HEK293 (cell line): ENCODE measurements around the gene FES.

Source experiments
- FEZF1 ChIP-seq: fragments of 450-650 bp; formaldehyde crosslinking; IDR thresholded peaks from 2 replicates; pipeline ENCODE4 v1.5.1; 2016; ENCODE audit warnings: missing biosample characterization, missing genetic modification characterization
- GLIS2 ChIP-seq: fragments of 450-650 bp; formaldehyde crosslinking; IDR thresholded peaks from 2 replicates; pipeline ENCODE4 v1.5.1; 2016; ENCODE audit warnings: missing biosample characterization, missing genetic modification characterization
- IKZF3 ChIP-seq: fragments of 450-650 bp; IDR thresholded peaks from 2 replicates; pipeline ENCODE4 v1.5.0; 2018; ENCODE audit warnings: missing biosample characterization, mild to moderate bottlenecking, missing genetic modification characterization, moderate library complexity
- OVOL3 ChIP-seq: fragments of 450-650 bp; formaldehyde crosslinking; IDR thresholded peaks from 2 replicates; pipeline ENCODE4 v1.5.1; 2016; ENCODE audit warnings: missing biosample characterization, missing genetic modification characterization
- SCRT1 ChIP-seq: fragments of 450-650 bp; formaldehyde crosslinking; IDR thresholded peaks from 2 replicates; pipeline ENCODE4 v1.5.1; 2016; ENCODE audit warnings: missing biosample characterization, missing genetic modification characterization, borderline replicate concordance
- SP3 ChIP-seq: fragments of 450-650 bp; formaldehyde crosslinking; IDR thresholded peaks from 2 replicates; pipeline ENCODE4 v1.5.1; 2016; ENCODE audit warnings: missing biosample characterization, missing genetic modification characterization
- SP7 ChIP-seq: fragments of 450-650 bp; formaldehyde crosslinking; IDR thresholded peaks from 2 replicates; pipeline ENCODE4 v1.5.1; 2016; ENCODE audit warnings: missing biosample characterization, missing genetic modification characterization
- ZFHX2 ChIP-seq: fragments of 450-650 bp; formaldehyde crosslinking; conservative IDR thresholded peaks from 2 replicates; pipeline ENCODE4 v1.5.1; 2016; ENCODE audit warnings: missing biosample characterization, missing genetic modification characterization
- ZIC2 ChIP-seq: fragments of 450-650 bp; formaldehyde crosslinking; IDR thresholded peaks from 2 replicates; pipeline ENCODE4 v1.5.1; 2016; ENCODE audit warnings: missing biosample characterization, missing genetic modification characterization
- ZNF133 ChIP-seq: fragments of 450-650 bp; formaldehyde crosslinking; IDR thresholded peaks from 2 replicates; pipeline ENCODE4 v1.5.1; 2016; ENCODE audit warnings: missing biosample characterization, missing genetic modification characterization
- ZNF155 ChIP-seq: fragments of 450-650 bp; formaldehyde crosslinking; IDR thresholded peaks from 2 replicates; pipeline ENCODE4 v1.5.1; 2016; ENCODE audit warnings: missing biosample characterization, missing genetic modification characterization
- ZNF239 ChIP-seq: fragments of 450-650 bp; formaldehyde crosslinking; IDR thresholded peaks from 2 replicates; pipeline ENCODE4 v1.5.1; 2016; ENCODE audit warnings: missing biosample characterization, missing genetic modification characterization
- ZNF24 ChIP-seq: fragments of 450-650 bp; formaldehyde crosslinking; IDR thresholded peaks from 2 replicates; pipeline ENCODE4 v1.5.1; 2016; ENCODE audit warnings: missing biosample characterization, missing genetic modification characterization
- ZNF311 ChIP-seq: fragments of 450-650 bp; formaldehyde crosslinking; IDR thresholded peaks from 2 replicates; pipeline ENCODE4 v1.5.1; 2017; ENCODE audit warnings: missing biosample characterization, missing genetic modification characterization, borderline replicate concordance
- ZNF366 ChIP-seq: fragments of 450-650 bp; formaldehyde crosslinking; conservative IDR thresholded peaks from 2 replicates; pipeline ENCODE4 v1.5.1; 2016; ENCODE audit warnings: missing biosample characterization, missing genetic modification characterization
- ZNF423 ChIP-seq: fragments of 450-650 bp; formaldehyde crosslinking; IDR thresholded peaks from 2 replicates; pipeline ENCODE4 v1.5.1; 2016; ENCODE audit warnings: missing biosample characterization, missing genetic modification characterization
- ZNF560 ChIP-seq: fragments of 450-650 bp; formaldehyde crosslinking; IDR thresholded peaks from 2 replicates; pipeline ENCODE4 v1.5.1; 2017; ENCODE audit warnings: missing biosample characterization, missing genetic modification characterization, borderline replicate concordance
- ZNF571 ChIP-seq: fragments of 450-650 bp; formaldehyde crosslinking; IDR thresholded peaks from 2 replicates; pipeline ENCODE4 v1.5.0; 2017; ENCODE audit warnings: missing biosample characterization, missing genetic modification characterization
- ZNF76 ChIP-seq: fragments of 450-650 bp; formaldehyde crosslinking; IDR thresholded peaks from 2 replicates; pipeline ENCODE4; 2016; ENCODE audit warnings: low read depth, missing biosample characterization, missing genetic modification characterization, borderline replicate concordance
- ZXDB ChIP-seq: fragments of 450-650 bp; formaldehyde crosslinking; IDR thresholded peaks from 2 replicates; pipeline ENCODE4 v1.5.1; 2016; ENCODE audit warnings: missing biosample characterization, missing genetic modification characterization
- TF ChIP-seq, protein P1 (sequence below): fragments of 450-650 bp; formaldehyde crosslinking; IDR thresholded peaks from 2 replicates; pipeline ENCODE4 v1.5.1; 2016; ENCODE audit warnings: missing biosample characterization, missing genetic modification characterization
- TF ChIP-seq, protein P2 (sequence below): fragments of 450-650 bp; formaldehyde crosslinking; IDR thresholded peaks from 2 replicates; pipeline ENCODE4 v1.5.1; 2016; ENCODE audit warnings: missing biosample characterization, missing genetic modification characterization
- TF ChIP-seq, protein P3 (sequence below): fragments of 450-650 bp; formaldehyde crosslinking; IDR thresholded peaks from 2 replicates; pipeline ENCODE4 v1.5.1; 2016; ENCODE audit warnings: missing biosample characterization, missing genetic modification characterization
- TF ChIP-seq, protein P4 (sequence below): fragments of 450-650 bp; formaldehyde crosslinking; IDR thresholded peaks from 2 replicates; pipeline ENCODE4 v1.5.1; 2017; ENCODE audit warnings: missing biosample characterization, missing genetic modification characterization
- TF ChIP-seq, protein P5 (sequence below): fragments of 450-650 bp; formaldehyde crosslinking; IDR thresholded peaks from 2 replicates; pipeline ENCODE4 v1.5.1; 2016; ENCODE audit warnings: missing biosample characterization, missing genetic modification characterization, borderline replicate concordance

FES gene

DNA sequence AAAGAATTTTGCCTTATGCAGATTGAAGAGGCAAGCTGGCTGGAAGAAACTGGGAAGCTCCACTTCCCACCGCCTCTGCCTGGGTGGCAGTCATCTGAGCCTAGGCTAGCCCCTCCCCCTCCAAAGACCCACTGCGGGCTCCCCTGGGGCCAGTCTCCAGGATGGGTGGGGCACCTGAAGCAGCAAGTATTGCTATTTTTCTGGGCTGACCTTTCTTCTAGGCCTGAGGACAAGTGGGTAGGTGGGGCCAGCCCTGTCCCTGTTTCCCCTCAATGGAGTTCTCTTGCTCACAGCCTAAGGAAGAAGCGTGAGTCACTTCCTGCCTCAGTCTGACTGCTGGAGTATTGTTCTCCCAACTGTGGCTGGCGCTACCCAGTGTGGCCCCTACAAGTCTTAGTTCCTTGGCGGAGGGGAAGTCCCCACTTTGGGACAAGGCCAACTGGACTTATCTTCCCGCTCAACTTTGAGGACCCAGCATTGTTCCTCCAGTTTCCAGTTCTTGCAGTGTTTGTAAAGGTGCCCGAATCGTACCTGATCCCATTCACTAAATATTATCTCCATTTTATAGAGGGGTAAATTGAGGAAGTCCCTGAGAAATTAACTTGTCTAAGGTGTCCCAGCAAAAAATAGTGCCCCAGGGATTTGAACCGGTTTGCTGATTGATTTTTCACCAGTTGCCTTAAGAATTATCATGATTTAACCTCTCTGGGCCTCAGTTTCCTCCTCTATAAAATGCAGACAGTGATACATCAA lies 14.5 kb upstream of the FES start (continued):
- TF ChIP-seq, protein P1, sequence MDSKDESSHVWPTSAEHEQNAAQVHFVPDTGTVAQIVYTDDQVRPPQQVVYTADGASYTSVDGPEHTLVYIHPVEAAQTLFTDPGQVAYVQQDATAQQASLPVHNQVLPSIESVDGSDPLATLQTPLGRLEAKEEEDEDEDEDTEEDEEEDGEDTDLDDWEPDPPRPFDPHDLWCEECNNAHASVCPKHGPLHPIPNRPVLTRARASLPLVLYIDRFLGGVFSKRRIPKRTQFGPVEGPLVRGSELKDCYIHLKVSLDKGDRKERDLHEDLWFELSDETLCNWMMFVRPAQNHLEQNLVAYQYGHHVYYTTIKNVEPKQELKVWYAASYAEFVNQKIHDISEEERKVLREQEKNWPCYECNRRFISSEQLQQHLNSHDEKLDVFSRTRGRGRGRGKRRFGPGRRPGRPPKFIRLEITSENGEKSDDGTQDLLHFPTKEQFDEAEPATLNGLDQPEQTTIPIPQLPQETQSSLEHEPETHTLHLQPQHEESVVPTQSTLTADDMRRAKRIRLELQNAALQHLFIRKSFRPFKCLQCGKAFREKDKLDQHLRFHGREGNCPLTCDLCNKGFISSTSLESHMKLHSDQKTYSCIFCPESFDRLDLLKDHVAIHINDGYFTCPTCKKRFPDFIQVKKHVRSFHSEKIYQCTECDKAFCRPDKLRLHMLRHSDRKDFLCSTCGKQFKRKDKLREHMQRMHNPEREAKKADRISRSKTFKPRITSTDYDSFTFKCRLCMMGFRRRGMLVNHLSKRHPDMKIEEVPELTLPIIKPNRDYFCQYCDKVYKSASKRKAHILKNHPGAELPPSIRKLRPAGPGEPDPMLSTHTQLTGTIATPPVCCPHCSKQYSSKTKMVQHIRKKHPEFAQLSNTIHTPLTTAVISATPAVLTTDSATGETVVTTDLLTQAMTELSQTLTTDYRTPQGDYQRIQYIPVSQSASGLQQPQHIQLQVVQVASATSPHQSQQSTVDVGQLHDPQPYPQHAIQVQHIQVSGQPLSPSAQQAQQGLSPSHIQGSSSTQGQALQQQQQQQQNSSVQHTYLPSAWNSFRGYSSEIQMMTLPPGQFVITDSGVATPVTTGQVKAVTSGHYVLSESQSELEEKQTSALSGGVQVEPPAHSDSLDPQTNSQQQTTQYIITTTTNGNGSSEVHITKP = peak; percentile 65; the same call in 1 of the 2 replicates
- TF ChIP-seq ZNF76 (tag by site-specific recombination) = no peak
- peak; percentile 55 for TF ChIP-seq ZFHX2 (tag by site-specific recombination)
- TF ChIP-seq IKZF3 (tag by site-specific recombination) = peak; percentile 62; the same call in 1 of the 2 replicates
- TF ChIP-seq ZIC2 (tag by site-specific recombination) = peak; percentile 35
- no peak for TF ChIP-seq ZNF571 (tag by site-specific recombination)
- TF ChIP-seq OVOL3 (tag by site-specific recombination) = no peak
- TF ChIP-seq, protein P2, sequence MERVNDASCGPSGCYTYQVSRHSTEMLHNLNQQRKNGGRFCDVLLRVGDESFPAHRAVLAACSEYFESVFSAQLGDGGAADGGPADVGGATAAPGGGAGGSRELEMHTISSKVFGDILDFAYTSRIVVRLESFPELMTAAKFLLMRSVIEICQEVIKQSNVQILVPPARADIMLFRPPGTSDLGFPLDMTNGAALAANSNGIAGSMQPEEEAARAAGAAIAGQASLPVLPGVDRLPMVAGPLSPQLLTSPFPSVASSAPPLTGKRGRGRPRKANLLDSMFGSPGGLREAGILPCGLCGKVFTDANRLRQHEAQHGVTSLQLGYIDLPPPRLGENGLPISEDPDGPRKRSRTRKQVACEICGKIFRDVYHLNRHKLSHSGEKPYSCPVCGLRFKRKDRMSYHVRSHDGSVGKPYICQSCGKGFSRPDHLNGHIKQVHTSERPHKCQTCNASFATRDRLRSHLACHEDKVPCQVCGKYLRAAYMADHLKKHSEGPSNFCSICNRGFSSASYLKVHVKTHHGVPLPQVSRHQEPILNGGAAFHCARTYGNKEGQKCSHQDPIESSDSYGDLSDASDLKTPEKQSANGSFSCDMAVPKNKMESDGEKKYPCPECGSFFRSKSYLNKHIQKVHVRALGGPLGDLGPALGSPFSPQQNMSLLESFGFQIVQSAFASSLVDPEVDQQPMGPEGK (tag by site-specific recombination) = peak; percentile 90
- peak; percentile 31; the same call in 1 of the 2 replicates for TF ChIP-seq FEZF1
- TF ChIP-seq, protein P3, sequence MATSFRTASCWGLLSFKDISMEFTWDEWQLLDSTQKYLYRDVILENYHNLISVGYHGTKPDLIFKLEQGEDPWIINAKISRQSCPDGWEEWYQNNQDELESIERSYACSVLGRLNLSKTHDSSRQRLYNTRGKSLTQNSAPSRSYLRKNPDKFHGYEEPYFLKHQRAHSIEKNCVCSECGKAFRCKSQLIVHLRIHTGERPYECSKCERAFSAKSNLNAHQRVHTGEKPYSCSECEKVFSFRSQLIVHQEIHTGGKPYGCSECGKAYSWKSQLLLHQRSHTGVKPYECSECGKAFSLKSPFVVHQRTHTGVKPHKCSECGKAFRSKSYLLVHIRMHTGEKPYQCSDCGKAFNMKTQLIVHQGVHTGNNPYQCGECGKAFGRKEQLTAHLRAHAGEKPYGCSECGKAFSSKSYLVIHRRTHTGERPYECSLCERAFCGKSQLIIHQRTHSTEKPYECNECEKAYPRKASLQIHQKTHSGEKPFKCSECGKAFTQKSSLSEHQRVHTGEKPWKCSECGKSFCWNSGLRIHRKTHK = no peak
- peak; percentile 78 for TF ChIP-seq SP3 (tag by site-specific recombination)
- no peak for TF ChIP-seq ZNF560 (tag by site-specific recombination)
- peak; percentile 83 for TF ChIP-seq SP7 (tag by site-specific recombination)
- no peak for TF ChIP-seq ZNF239 (tag by site-specific recombination)
- TF ChIP-seq ZNF311 (tag by site-specific recombination) = no peak
- TF ChIP-seq, protein P4, sequence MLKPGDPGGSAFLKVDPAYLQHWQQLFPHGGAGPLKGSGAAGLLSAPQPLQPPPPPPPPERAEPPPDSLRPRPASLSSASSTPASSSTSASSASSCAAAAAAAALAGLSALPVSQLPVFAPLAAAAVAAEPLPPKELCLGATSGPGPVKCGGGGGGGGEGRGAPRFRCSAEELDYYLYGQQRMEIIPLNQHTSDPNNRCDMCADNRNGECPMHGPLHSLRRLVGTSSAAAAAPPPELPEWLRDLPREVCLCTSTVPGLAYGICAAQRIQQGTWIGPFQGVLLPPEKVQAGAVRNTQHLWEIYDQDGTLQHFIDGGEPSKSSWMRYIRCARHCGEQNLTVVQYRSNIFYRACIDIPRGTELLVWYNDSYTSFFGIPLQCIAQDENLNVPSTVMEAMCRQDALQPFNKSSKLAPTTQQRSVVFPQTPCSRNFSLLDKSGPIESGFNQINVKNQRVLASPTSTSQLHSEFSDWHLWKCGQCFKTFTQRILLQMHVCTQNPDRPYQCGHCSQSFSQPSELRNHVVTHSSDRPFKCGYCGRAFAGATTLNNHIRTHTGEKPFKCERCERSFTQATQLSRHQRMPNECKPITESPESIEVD (tag by site-specific recombination) = 0 out of 2 replicates have a peak, but pooled peaks have one; percentile 25
- TF ChIP-seq ZNF423 (tag by site-specific recombination) = peak; percentile 93
- TF ChIP-seq, protein P5, sequence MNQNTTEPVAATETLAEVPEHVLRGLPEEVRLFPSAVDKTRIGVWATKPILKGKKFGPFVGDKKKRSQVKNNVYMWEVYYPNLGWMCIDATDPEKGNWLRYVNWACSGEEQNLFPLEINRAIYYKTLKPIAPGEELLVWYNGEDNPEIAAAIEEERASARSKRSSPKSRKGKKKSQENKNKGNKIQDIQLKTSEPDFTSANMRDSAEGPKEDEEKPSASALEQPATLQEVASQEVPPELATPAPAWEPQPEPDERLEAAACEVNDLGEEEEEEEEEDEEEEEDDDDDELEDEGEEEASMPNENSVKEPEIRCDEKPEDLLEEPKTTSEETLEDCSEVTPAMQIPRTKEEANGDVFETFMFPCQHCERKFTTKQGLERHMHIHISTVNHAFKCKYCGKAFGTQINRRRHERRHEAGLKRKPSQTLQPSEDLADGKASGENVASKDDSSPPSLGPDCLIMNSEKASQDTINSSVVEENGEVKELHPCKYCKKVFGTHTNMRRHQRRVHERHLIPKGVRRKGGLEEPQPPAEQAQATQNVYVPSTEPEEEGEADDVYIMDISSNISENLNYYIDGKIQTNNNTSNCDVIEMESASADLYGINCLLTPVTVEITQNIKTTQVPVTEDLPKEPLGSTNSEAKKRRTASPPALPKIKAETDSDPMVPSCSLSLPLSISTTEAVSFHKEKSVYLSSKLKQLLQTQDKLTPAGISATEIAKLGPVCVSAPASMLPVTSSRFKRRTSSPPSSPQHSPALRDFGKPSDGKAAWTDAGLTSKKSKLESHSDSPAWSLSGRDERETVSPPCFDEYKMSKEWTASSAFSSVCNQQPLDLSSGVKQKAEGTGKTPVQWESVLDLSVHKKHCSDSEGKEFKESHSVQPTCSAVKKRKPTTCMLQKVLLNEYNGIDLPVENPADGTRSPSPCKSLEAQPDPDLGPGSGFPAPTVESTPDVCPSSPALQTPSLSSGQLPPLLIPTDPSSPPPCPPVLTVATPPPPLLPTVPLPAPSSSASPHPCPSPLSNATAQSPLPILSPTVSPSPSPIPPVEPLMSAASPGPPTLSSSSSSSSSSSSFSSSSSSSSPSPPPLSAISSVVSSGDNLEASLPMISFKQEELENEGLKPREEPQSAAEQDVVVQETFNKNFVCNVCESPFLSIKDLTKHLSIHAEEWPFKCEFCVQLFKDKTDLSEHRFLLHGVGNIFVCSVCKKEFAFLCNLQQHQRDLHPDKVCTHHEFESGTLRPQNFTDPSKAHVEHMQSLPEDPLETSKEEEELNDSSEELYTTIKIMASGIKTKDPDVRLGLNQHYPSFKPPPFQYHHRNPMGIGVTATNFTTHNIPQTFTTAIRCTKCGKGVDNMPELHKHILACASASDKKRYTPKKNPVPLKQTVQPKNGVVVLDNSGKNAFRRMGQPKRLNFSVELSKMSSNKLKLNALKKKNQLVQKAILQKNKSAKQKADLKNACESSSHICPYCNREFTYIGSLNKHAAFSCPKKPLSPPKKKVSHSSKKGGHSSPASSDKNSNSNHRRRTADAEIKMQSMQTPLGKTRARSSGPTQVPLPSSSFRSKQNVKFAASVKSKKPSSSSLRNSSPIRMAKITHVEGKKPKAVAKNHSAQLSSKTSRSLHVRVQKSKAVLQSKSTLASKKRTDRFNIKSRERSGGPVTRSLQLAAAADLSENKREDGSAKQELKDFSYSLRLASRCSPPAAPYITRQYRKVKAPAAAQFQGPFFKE (tag by site-specific recombination) = no peak
- TF ChIP-seq ZNF366 (tag by site-specific recombination) = peak; percentile 33; the same call in 1 of the 2 replicates
- TF ChIP-seq ZXDB (tag by site-specific recombination) = peak; percentile 48
- TF ChIP-seq ZNF155 (tag by site-specific recombination) = no peak
- TF ChIP-seq ZNF24 (tag by site-specific recombination) = peak; percentile 21; the same call in 1 of the 2 replicates
- no peak for TF ChIP-seq SCRT1
- peak; percentile 85 for TF ChIP-seq GLIS2 (tag by site-specific recombination)
- TF ChIP-seq ZNF133 (tag by site-specific recombination) = no peak
